HL-60 (cell line): ENCODE results near the gene KATNB1.

Source experiments
- DNase-seq, 2 experiments: peaks; one replicate each; pipeline ENCODE4 v3.0.0-alpha.2; 2010 to 2020; ENCODE audit warnings: low read depth in 1 of 2, low spot score in 1 of 2
- H3K27ac ChIP-seq: fragments of 250-450 bp; sonication (Bioruptor Pico); replicated peaks from 2 replicates; pipeline ENCODE4 v1.5.1; 2020; ENCODE audit warnings: mild to moderate bottlenecking, moderate library complexity
- H3K27me3 ChIP-seq: fragments of 250-450 bp; sonication (Bioruptor Pico); 2 replicates; pipeline ENCODE4 v1.5.1; 2021; ENCODE audit warnings: mild to moderate bottlenecking, moderate library complexity; ENCODE audit not compliant: insufficient read depth, poor library complexity, severe bottlenecking
- H3K4me3 ChIP-seq: replicated peaks from 2 replicates; pipeline ENCODE4 v1.5.1; 2011; ENCODE audit warnings: mild to moderate bottlenecking, control low read depth, low read length; ENCODE audit not compliant: insufficient read depth
- GABPA ChIP-seq: IDR thresholded peaks from 2 replicates; pipeline ENCODE4 v1.6.1; 2012; ENCODE audit warnings: low read depth
- POLR2AphosphoS5 ChIP-seq: IDR thresholded peaks from 2 replicates; pipeline ENCODE4 v1.6.1; 2012; ENCODE audit warnings: low read depth
- REST ChIP-seq: IDR thresholded peaks from 2 replicates; pipeline ENCODE4 v1.6.1; 2012; ENCODE audit warnings: low read depth; ENCODE audit not compliant: insufficient replicate concordance
- SPI1 ChIP-seq: IDR thresholded peaks from 2 replicates; pipeline ENCODE4 v1.6.1; 2012; ENCODE audit warnings: low read depth, mild to moderate bottlenecking, borderline replicate concordance
- TF ChIP-seq, protein P1 (sequence below): IDR thresholded peaks from one replicate; pipeline ENCODE4 v1.5.1; 2011; ENCODE audit warnings: low read length, control low read depth, inconsistent platforms; ENCODE audit not compliant: insufficient read depth

Gene KATNB1

DNA sequence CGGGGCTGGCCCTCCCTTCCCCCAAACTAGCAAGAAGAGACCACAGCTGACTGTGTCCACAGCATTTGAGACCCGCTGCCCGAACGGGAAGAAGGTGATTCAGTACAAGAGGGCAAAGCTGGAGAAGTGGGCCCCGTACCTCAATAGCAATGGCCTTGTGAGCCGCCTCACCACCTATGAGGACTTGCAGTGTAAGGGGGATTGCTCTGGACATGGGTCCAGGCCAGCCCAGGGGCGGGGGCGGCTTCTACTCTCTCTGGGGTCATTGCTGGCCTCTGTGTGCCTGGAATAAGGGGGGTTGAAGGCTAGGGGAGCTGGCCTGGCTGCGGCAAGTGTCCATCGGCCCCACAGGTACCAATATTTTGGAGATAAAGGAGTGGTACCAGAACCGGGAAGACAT is 12.9 kb upstream of the KATNB1 start:
- Histone ChIP-seq H3K4me3 (no peak overlapping the region), H3K27me3 (no peaks in the 10 kb centered on the region), H3K27ac (no peak overlapping the region)
- DNase-seq = no peak
- TF ChIP-seq, protein P1, sequence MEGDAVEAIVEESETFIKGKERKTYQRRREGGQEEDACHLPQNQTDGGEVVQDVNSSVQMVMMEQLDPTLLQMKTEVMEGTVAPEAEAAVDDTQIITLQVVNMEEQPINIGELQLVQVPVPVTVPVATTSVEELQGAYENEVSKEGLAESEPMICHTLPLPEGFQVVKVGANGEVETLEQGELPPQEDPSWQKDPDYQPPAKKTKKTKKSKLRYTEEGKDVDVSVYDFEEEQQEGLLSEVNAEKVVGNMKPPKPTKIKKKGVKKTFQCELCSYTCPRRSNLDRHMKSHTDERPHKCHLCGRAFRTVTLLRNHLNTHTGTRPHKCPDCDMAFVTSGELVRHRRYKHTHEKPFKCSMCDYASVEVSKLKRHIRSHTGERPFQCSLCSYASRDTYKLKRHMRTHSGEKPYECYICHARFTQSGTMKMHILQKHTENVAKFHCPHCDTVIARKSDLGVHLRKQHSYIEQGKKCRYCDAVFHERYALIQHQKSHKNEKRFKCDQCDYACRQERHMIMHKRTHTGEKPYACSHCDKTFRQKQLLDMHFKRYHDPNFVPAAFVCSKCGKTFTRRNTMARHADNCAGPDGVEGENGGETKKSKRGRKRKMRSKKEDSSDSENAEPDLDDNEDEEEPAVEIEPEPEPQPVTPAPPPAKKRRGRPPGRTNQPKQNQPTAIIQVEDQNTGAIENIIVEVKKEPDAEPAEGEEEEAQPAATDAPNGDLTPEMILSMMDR = no peak
- TF ChIP-seq REST (no peak), POLR2AphosphoS5 (no peak), GABPA (no peak), SPI1 (no peak)

DNA sequence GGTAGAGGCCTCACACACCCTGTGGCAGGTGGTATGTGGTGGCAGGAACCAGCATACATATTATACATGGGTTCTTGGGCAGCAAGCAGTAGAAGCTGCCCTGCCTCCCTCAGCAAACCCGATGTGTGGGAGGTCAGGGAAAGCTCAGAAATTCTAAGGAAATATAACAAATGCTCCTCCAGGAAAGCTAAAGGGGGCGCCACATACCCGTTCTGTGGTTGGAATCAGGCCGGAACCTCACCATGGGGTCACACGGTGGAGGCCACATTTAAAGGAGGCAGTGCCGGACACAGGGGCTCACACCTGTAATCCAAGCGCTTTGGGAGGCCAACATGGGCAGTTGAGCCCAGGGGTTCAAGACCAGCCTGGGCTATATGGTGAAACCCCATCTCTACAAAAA is 12.4 kb upstream of the KATNB1 start:
- TF ChIP-seq SPI1 (no peak), GABPA (no peak), POLR2AphosphoS5 (no peak), REST (no peak)
- TF ChIP-seq, protein P1 = no peak
- no peak for DNase-seq
- no peak overlapping the region for H3K27ac ChIP-seq

DNA sequence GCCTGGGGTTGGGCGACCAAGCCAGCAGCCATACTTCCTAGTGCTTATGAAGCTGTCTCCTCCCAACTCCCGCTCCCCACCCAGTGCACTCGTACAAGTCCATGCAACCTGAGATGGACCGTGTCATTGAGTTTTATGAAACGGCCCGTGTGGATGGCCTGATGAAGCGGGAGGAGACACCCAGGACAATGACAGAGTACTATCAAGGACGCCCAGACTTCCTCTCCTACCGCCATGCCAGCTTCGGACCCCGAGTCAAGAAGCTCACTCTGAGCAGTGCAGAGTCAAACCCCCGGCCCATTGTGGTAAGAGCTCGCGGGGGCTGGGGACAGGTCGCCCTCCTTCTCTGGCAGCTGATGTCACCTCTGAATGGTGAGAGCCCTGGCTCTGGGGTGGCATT is 11.0 kb upstream of the KATNB1 start:
- no peak overlapping the region for H3K4me3 ChIP-seq
- no peak overlapping the region for H3K27ac ChIP-seq
- no peak for TF ChIP-seq REST
- H3K27me3 ChIP-seq = no peaks in the 10 kb centered on the region
- DNase-seq = no peak

More for the DNA sequence above, 12.4 kb upstream of the KATNB1 start:
- no peak overlapping the region for H3K4me3 ChIP-seq
- H3K27me3 ChIP-seq = no peaks in the 10 kb centered on the region

GRCh38 chr16:57725151-57725550 is 10.4 kb upstream of the KATNB1 start:
- no peaks in the 10 kb centered on the region for H3K27me3 ChIP-seq
- H3K4me3 ChIP-seq = no peak overlapping the region
- DNase-seq = no peak
- TF ChIP-seq POLR2AphosphoS5 (no peak), SPI1 (no peak), GABPA (no peak), REST (no peak)
- TF ChIP-seq, protein P1 = no peak
- H3K27ac ChIP-seq = no peak overlapping the region
